ENCODE data around the gene C3orf33.
A peak's percentile ranks its signal among the peaks of the same experiment; 100 is the strongest.

Gene C3orf33

GRCh38 chr3:155763870-155764463, 42.1 kb downstream of the C3orf33 start:
- no peak for TF ChIP-seq POLR2A (IDR thresholded peaks at IDR 0.05; ENCODE audit: low read depth, low read length)
- FAIRE-seq: no peak

GRCh38 chr3:155760653-155761052, 45.4 kb downstream of the C3orf33 start:
- no peak for TF ChIP-seq POLR2A (IDR thresholded peaks at IDR 0.05; ENCODE audit: low read depth, low read length)
- FAIRE-seq (no peak), DNase-seq (ENCODE audit: insufficient read length, low spot score) (no peak)

More at GRCh38 chr3:155763870-155764463, 42.1 kb downstream of the C3orf33 start:
- no peak for DNase-seq (ENCODE audit: insufficient read length, low spot score)

- FAIRE-seq: no peak
- DNase-seq (ENCODE audit: insufficient read length, low spot score): no peak
- no peak for TF ChIP-seq POLR2A (IDR thresholded peaks at IDR 0.05; ENCODE audit: low read depth, low read length)
Observed at GRCh38 chr3:155757577-155757976, 48.5 kb downstream of the C3orf33 start.

GRCh38 chr3:155753038-155753639, 52.9 kb downstream of the C3orf33 start:
- FAIRE-seq (no peak), DNase-seq (ENCODE audit: insufficient read length, low spot score) (no peak)
- TF ChIP-seq POLR2A (IDR thresholded peaks at IDR 0.05; ENCODE audit: low read depth, low read length): no peak

GRCh38 chr3:155748611-155749365, 57.3 kb downstream of the C3orf33 start:
- no peak for TF ChIP-seq POLR2A (IDR thresholded peaks at IDR 0.05; ENCODE audit: low read depth, low read length)
- FAIRE-seq (no peak), DNase-seq (ENCODE audit: insufficient read length, low spot score) (no peak)

GRCh38 chr3:155747946-155748290, 58.2 kb downstream of the C3orf33 start:
- no peak for TF ChIP-seq POLR2A (IDR thresholded peaks at IDR 0.05; ENCODE audit: low read depth, low read length)
- no peak for DNase-seq (ENCODE audit: insufficient read length, low spot score)
- FAIRE-seq: no peak

GRCh38 chr3:155747286-155747945, 58.7 kb downstream of the C3orf33 start:
- no peak for TF ChIP-seq POLR2A (IDR thresholded peaks at IDR 0.05; ENCODE audit: low read depth, low read length)
- no peak for FAIRE-seq
- no peak for DNase-seq (ENCODE audit: insufficient read length, low spot score)

- no peak for DNase-seq (ENCODE audit: insufficient read length, low spot score)
- no peak for TF ChIP-seq POLR2A (IDR thresholded peaks at IDR 0.05; ENCODE audit: low read depth, low read length)
- FAIRE-seq: no peak
Observed at GRCh38 chr3:155746703-155747102, 59.4 kb downstream of the C3orf33 start.

GRCh38 chr3:155745795-155746550, 60.1 kb downstream of the C3orf33 start:
- FAIRE-seq (peak; percentile 87), DNase-seq (ENCODE audit: insufficient read length, low spot score) (peak; percentile 58)
- TF ChIP-seq POLR2A (IDR thresholded peaks at IDR 0.05; ENCODE audit: low read depth, low read length): no peak

GRCh38 chr3:155744626-155745324, 61.3 kb downstream of the C3orf33 start, which contains the start of gene PLCH1:
Gene PLCH1, minus strand, starts transcription at chr3:155745071. Its CDS starts 40,847 bp downstream, at chr3:155704224.
- TF ChIP-seq POLR2A (IDR thresholded peaks at IDR 0.05; ENCODE audit: low read depth, low read length): no peak
- FAIRE-seq (no peak), DNase-seq (ENCODE audit: insufficient read length, low spot score) (peak; percentile 62)

GRCh38 chr3:155744010-155744625, 62.0 kb downstream of the C3orf33 start:
- DNase-seq (ENCODE audit: insufficient read length, low spot score): peak; percentile 76
- no peak for TF ChIP-seq POLR2A (IDR thresholded peaks at IDR 0.05; ENCODE audit: low read depth, low read length)
- FAIRE-seq: no peak

- no peak for FAIRE-seq
- no peak for TF ChIP-seq POLR2A (IDR thresholded peaks at IDR 0.05; ENCODE audit: low read depth, low read length)
- DNase-seq (ENCODE audit: insufficient read length, low spot score): no peak
Observed at GRCh38 chr3:155743606-155744005, 62.5 kb downstream of the C3orf33 start.

Measured in H54 (cell line).